Measurements from ENCODE around the gene PDGFA.

PDGFA gene

DNA sequence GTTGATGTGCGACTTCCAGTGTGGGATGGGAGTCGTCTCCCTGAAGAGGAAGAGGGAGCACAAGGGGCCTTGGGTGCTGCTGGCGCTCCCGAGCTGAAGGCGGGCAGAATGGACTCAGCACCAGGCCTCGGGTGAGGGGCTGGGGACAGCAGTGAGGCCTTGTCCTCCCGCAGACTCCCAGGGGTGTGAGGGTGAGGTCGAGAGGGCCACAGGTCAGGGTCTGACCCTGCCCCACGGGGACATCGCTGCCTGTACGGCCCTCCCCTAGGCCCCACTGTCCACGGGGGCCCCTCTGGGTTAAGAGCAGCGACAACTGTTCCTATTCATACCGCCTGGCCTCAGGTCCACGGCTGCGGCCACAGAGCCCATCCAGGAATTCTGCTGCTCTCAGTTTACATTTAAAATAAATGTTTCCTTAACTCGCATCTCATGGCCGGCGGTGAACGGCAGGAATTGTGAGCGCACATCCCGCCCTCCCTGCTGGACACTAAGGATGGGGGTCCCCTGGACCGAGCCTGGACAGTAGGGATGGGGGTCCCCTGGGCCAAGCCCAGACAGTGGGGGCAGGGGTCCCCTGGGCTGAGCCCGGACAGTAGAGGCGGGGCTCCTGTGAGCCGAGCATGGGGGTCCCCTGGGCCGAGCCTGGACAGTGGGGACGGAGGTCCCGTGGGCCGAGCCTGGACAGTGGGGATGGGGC lies 61.7 kb downstream of the PDGFA start:
- DNase-seq, result peak; percentile 3

DNA sequence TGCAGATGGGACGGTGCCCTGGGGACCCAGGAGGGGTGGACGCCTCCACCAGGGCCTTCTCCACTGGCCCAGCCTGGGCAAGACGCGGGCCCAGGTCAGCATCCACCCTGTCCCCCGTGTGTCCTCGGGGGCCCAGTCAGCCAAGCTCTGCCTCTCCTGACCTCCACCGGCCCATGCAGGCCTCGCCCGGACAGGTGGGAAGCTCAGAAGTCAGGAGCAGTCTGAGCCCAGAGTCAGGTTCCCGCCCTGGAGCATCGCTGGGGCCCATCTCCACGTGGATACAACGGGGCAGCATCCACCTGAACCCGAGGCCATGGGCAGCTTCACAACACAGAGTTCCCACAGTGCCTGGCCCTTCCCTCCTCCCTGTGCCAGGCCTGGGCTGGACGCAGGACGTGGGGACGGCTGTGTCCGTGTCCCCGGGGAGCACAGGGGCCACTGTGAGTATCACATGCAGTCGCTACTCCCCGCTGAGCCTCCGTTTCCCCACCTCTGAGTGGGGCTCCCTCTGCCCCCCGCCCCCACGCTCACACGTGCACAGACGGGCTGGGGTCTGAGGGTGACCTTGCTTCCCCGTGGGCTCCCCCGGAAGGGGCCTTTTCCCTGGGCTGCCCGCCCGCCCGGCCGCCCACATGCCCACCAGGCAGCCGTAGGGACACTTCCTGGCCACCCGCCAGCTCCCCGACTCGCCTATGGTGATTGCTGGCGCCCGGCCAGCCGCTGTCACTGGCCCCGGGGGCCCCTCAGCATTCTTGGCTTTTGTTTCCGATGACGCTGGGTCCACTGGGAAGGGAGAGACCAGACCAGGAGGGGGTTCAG lies 64.3 kb downstream of the PDGFA start:
- no peak for DNase-seq

DNA sequence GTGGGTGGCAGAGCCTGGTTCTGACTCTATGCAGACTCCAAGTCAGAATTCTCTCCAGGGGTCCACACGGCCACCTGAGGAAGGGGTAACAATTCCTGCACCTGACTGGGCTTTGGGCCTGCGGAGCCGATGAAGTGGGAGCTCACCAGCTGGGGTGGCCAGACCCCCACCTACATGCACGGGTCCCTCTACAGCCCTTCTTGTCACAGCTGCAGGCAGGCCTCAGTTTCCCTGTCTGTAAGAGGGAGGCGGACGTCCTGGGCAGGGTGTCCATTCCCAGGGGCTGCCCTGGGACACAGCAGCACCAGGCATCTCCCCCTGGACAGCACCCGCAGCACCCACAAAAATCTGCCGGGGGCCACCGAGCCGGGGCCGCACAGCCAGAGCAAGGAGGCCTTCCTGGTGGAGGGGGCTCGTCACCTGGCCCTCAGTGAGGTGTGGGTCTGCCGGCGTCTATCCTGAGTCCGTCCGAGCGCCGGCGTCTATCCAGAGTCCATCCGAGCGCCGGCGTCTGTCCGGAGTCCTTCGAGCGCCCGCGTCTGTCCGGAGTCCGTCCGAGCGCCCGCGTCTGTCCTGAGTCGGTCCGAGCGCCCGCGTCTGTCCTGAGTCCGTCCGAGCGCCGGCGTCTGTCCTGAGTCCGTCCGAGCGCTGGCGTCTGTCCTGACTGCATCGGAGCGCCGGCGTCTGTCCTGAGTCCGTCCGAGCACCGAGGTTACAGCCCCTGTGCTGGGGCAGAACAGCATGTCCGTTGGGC lies 65.1 kb downstream of the PDGFA start:
- DNase-seq, result no peak

DNA sequence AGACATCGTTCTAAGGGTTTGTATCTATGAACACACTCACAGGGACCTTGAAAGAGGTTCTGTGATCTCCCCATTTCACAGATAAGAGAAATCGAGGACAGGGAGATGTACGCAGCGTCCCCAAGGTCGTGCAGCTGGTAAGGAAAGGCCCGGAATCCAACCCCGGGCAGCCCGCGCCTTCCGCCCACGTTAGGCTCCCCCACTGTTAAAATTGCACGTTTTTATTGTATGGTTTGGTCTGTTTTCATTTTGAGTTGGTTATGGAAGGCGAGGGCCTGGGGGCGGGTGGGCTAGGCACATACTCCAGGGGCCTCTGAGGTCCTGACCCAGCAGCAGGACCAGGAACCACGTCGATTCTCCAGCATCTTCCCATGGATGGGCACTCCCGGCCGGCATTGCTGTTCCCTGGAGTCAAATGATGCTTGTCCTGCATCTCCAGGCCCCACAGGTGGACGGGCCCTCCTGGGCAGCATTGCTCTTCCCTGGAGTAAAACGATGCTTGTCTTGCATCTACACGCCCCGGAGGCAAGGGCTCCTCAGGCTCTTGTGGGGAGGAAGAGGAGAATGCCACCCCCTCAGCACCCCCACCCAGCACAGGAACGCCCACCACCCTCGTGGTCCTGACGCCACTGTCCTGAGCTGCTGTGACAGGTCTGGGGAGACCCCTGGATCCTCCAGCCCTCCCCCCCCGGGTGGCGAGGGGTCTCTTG lies 65.9 kb downstream of the PDGFA start:
- no peak for DNase-seq

DNA sequence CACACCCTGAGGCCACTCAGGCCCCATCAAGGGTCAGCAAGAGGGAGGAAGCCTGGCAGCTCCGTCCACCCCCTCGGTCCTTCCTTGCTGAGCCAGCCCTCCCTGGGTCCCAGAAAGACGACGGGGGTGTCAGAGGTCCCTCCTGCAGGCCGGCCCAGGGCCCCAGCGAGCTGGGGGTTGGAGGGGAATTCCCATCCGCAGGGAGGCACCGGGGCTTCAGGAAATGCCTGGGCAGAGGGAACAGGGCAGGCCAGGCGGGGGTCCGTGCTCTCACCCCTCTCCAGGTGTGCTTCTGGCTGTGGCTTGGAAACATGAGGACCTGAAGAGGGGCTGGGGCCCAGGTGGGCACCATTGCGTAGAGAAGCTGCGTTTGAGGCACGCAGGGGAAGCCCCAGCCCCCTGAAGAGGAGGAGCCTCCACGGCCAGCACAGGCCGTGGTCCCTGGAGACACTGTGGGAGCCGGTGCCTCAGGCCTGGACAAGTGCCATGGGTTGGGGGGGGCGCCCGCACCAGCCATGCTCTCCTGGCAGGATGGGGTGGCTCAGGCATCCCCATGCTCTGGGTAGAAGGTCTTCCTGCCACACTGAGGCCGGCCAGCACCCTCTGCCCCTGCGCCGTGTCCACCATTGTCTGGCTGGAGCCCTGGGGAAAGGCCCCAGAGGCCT lies 66.7 kb downstream of the PDGFA start:
- DNase-seq, result no peak

DNA sequence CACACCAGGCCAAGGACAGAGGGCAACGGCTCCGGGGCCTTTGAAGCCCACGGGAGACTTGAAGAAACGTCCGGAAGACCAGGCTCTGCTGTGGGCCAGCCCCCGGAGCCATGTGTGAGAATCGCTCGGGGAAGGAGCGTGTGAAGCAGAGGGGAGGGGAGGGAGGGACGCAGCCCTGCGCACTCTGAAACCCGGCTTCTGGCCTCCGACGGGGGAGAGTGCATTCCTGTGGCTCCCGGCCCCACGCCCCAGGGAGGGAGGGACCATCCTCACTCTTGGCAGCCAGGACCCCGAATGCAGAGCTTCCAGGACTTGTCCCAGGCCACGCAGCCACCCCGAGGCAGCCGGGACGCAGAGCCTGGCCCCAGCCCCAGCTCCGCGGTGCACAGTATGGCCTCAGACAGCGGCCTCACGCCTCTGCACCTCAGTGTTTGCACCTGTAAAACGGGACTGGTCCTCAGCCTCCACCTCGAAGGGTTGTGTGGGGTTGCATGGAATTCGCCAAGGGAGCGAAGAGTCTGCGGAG lies 67.4 kb downstream of the PDGFA start:
- DNase-seq, result no peak

DNA sequence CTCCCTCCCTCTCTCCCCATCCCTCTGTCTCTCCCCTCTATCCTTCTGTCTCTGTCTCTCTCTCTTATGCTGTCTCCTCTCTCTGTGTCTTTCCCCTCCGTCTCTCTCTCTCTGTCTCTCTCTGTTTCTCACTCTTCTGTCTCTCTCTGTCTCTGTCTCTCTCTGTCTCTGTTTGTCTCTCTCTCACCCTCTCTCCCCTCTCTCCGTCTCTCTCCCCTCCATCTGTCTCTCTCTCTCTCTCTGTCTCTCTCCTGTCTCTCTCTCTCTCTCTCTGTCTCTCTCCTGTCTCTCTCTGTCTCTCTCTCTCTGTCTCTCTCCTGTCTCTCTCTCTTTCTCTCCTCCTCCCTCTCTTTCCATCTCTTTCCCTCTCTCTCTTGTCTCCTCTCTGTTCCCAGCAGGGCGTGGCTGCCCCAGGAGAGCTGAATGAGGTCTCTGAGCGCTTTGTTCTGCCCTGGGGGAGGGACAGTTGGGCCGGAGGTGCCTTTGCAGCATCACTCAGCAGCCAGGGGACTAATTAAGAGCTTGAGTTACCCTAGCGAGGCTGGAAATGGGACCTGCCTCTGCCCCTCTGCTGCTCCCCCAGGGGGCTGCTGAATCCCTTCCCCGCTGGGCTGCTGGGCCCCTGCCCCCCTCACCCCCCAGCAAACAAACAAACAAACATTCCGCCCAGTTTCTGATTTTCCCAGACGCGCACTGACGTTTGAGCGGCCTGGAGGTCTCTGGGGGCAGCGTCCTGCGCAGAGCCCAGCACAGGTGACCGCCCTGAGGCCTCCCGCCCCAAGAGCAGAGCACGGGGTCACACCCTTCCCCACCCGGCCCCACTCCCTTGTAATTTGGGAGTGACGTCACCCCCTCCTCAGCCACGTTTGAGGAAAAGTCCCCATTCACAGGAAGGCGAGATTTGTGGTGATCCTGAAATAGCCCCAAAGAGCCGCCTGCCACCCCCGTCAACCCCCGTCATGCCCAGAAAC lies 68.1 kb downstream of the PDGFA start:
- DNase-seq, result no peak

DNA sequence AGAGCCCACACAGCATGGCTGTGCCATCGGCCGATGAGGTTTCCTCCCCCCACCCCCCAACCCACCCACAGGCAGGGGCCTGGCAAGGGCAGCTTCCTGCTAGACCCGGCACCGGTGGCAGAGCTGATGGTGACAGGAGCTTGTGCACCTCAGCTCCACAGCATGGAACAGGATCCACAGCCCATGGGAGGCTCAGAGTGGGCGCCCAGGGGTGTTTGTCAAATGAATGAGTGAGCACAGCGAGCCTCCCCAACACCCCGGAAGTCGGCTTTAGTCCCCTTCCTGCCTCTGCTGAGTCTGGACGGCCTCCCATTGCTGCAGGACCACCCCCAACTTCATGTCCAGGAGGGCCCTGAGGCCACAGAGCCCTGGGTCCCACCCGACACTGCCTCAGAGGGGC lies 68.9 kb downstream of the PDGFA start:
- DNase-seq, result peak; percentile 21

DNA sequence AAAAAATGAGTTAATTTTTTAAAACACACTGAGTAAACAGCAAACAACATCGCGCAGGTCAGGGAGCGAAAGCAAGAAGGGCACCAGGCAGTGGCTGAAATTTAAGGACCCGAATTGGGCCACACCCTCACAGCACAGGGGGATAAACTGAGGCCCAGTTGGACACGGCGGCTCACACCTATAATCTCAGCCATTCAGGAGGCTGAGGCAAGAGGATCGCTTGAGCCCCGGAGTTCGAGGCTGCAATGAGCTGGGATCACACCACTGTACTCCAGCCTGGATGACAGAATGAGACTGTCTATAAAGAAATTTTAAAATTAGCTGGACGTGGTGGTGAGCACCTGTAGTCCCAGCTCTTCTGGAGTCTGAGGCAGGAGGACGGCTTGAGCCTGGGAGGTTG lies 69.6 kb downstream of the PDGFA start:
- DNase-seq, result no peak

DNA sequence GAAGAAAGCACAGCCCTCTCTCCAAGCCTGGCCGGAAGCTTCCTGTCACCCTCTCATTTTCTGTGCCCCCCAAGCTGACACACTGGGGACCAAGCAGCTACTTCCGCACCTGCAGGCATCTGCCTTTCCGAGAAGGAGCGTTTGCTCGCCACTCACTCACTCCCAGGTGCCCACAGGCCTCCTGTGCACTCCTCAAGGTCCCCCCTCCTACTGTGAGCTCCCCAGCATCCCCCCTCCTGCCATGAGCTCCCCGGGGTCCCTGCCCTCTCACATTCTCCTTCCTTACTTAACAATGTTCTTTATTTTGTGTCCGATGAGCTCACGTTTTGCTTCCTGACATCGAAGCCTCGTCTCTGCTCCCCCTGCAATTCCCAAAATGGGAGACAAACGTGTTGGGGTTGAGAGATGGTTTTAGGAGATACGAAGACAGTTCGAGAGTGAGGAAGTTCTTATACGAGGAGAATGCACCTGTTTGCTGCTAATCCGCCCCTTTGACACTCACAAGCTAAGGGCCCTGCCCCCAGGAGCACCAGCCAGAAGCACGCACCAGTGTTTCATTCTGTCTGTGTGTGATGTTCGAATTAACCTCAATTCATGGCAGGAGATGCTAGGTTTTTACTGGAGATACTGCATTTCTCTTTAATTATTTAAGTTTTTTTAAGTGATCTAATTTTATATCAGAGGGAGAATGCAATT lies 70.2 kb downstream of the PDGFA start:
- no peak for DNase-seq

DNA sequence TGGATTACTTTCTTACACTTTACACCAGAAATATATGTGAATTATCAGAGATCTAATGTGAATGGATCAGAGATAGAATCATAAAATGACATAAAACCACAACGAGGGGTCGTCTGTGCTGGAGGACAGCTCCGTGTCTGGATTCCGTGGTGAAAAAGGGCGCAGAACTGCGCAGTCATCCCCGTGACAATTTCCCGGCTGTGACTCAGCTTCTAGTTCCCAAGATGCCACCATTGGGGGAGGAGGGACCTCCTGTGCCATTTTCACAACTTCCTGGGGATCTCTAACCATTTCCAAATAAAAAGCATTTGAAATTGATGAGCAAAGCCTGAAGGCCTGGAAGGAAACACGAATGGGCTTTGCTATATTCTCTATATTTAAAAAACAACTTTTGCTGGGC lies 72.1 kb downstream of the PDGFA start:
- no peak for DNase-seq

Measured in activated naive CD4-positive, alpha-beta T cell treated with anti-CD3 and anti-CD28 coated beads, Interleukin-2, amount 50 U/mL, for 16 hours (primary cell).